SK-N-SH treated with all-trans-retinoic acid at 6 μM for 48 hours (cell line): Measurements from ENCODE around the gene CCNY.

ENCODE experiments used
- ATAC-seq: fragments of 200-7000 bp; cut with Tn5 transposase; 3 replicates; pipeline ENCODE4 v1.9.1; 2020; ENCODE audit warnings: mild to moderate bottlenecking, moderate library complexity
- BACH2 ChIP-seq: fragments of 250-450 bp; sonication (Bioruptor Pico); IDR thresholded peaks from 2 replicates; pipeline ENCODE4 v1.9.0; 2021; ENCODE audit warnings: mild to moderate bottlenecking, borderline replicate concordance
- CREB5 ChIP-seq: fragments of 250-450 bp; sonication (Bioruptor Pico); IDR thresholded peaks from 2 replicates; pipeline ENCODE4 v1.5.1; 2020; ENCODE audit warnings: low read depth, mild to moderate bottlenecking, moderate library complexity
- CSDC2 ChIP-seq: fragments of 250-450 bp; sonication (Bioruptor Pico); IDR thresholded peaks from 2 replicates; pipeline ENCODE4 v1.5.0; 2020; ENCODE audit warnings: mild to moderate bottlenecking, moderate library complexity
- ESRRG ChIP-seq: fragments of 250-450 bp; sonication (Bioruptor Pico); IDR thresholded peaks from 2 replicates; pipeline ENCODE4 v1.6.1; 2021; ENCODE audit warnings: mild to moderate bottlenecking
- GLIS3 ChIP-seq: fragments of 250-450 bp; sonication (Bioruptor Pico); IDR thresholded peaks from 2 replicates; pipeline ENCODE4 v1.5.0; 2020; ENCODE audit warnings: mild to moderate bottlenecking, moderate library complexity
- ISL1 ChIP-seq: fragments of 250-450 bp; sonication (Bioruptor Pico); IDR thresholded peaks from 2 replicates; pipeline ENCODE4 v2.1.2; 2022; ENCODE audit warnings: mild to moderate bottlenecking, moderate library complexity
- OSR1 ChIP-seq: fragments of 250-450 bp; sonication (Bioruptor Pico); IDR thresholded peaks from 2 replicates; pipeline ENCODE4 v1.8.0; 2022; ENCODE audit warnings: moderate library complexity, mild to moderate bottlenecking, inconsistent platforms
- PPARA ChIP-seq: fragments of 250-450 bp; sonication (Bioruptor Pico); IDR thresholded peaks from 2 replicates; pipeline ENCODE4 v1.5.0; 2020; ENCODE audit warnings: mild to moderate bottlenecking, borderline replicate concordance
- SNAI2 ChIP-seq: fragments of 250-450 bp; sonication (Bioruptor Pico); IDR thresholded peaks from 2 replicates; pipeline ENCODE4 v1.5.0; 2020; ENCODE audit warnings: mild to moderate bottlenecking, moderate library complexity
- TCF4 ChIP-seq: fragments of 250-450 bp; sonication (Bioruptor Pico); IDR thresholded peaks from 2 replicates; pipeline ENCODE4 v1.8.0; 2021; ENCODE audit warnings: mild to moderate bottlenecking, moderate library complexity, borderline replicate concordance
- TOX ChIP-seq: fragments of 250-450 bp; sonication (Bioruptor Pico); IDR thresholded peaks from 2 replicates; pipeline ENCODE4 v1.8.0; 2021; ENCODE audit warnings: mild to moderate bottlenecking, moderate library complexity, borderline replicate concordance
- ZC3H10 ChIP-seq: fragments of 250-450 bp; sonication (Bioruptor Pico); IDR thresholded peaks from 2 replicates; pipeline ENCODE4 v1.5.1; 2021; ENCODE audit warnings: mild to moderate bottlenecking, moderate library complexity
- ZFP30 ChIP-seq: fragments of 450-650 bp; formaldehyde crosslinking; IDR thresholded peaks from 2 replicates; pipeline ENCODE4 v1.5.0; 2022; ENCODE audit warnings: mild to moderate bottlenecking, moderate library complexity
- ZNF565 ChIP-seq: fragments of 450-650 bp; formaldehyde crosslinking; conservative IDR thresholded peaks from 2 replicates; pipeline ENCODE4 v1.5.0; 2020; ENCODE audit warnings: low read depth, mild to moderate bottlenecking, moderate library complexity
- ZNF70 ChIP-seq: fragments of 450-650 bp; formaldehyde crosslinking; IDR thresholded peaks from 2 replicates; pipeline ENCODE4 v1.5.0; 2020; ENCODE audit warnings: mild to moderate bottlenecking, moderate library complexity
- ZNF8 ChIP-seq: fragments of 450-650 bp; formaldehyde crosslinking; IDR thresholded peaks from 2 replicates; pipeline ENCODE4 v1.5.0; 2020; ENCODE audit warnings: mild to moderate bottlenecking, moderate library complexity
- TF ChIP-seq, protein P1 (sequence below): fragments of 250-450 bp; sonication (Bioruptor Pico); IDR thresholded peaks from 2 replicates; pipeline ENCODE4 v1.5.0; 2020; ENCODE audit warnings: mild to moderate bottlenecking, moderate library complexity
- TF ChIP-seq, protein P2 (sequence below): fragments of 250-450 bp; sonication (Bioruptor Pico); IDR thresholded peaks from 2 replicates; pipeline ENCODE4 v1.8.0; 2020; ENCODE audit warnings: mild to moderate bottlenecking, moderate library complexity, borderline replicate concordance
- TF ChIP-seq, protein P3 (sequence below): fragments of 250-450 bp; sonication (Bioruptor Pico); IDR thresholded peaks from 2 replicates; pipeline ENCODE4 v1.5.1; 2021; ENCODE audit warnings: mild to moderate bottlenecking, moderate library complexity

The CCNY gene

DNA sequence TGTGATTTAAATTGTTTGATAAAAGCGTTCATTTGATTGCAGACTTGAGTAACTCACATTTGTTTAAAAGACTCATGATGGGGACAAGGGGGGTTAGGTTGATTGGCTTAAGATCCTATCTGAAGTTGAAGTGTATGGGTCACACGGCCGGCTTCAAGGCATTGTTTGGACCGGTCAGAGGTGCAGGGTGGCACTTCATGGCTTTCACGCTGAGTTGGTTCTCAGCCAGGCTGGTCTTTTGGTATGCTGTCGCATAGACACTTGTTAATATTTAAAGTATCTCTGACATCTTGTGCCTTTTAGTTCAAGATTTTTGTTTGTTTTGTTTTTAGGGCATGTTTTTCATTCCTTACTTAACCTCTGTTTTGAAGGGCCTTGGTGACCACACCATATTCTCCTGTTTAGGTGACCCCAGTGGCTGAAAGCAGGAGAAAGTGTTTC, 58.1 kb downstream of the CCNY start:
- no peak for ATAC-seq
- TF ChIP-seq ISL1 (CRISPR knock-in tag) (no peak), PPARA (CRISPR knock-in tag) (no peak), SNAI2 (CRISPR knock-in tag) (no peak)

GRCh38 chr10:35394934-35395333, 58.6 kb downstream of the CCNY start:
- no peak for ATAC-seq
- TF ChIP-seq, protein P1, sequence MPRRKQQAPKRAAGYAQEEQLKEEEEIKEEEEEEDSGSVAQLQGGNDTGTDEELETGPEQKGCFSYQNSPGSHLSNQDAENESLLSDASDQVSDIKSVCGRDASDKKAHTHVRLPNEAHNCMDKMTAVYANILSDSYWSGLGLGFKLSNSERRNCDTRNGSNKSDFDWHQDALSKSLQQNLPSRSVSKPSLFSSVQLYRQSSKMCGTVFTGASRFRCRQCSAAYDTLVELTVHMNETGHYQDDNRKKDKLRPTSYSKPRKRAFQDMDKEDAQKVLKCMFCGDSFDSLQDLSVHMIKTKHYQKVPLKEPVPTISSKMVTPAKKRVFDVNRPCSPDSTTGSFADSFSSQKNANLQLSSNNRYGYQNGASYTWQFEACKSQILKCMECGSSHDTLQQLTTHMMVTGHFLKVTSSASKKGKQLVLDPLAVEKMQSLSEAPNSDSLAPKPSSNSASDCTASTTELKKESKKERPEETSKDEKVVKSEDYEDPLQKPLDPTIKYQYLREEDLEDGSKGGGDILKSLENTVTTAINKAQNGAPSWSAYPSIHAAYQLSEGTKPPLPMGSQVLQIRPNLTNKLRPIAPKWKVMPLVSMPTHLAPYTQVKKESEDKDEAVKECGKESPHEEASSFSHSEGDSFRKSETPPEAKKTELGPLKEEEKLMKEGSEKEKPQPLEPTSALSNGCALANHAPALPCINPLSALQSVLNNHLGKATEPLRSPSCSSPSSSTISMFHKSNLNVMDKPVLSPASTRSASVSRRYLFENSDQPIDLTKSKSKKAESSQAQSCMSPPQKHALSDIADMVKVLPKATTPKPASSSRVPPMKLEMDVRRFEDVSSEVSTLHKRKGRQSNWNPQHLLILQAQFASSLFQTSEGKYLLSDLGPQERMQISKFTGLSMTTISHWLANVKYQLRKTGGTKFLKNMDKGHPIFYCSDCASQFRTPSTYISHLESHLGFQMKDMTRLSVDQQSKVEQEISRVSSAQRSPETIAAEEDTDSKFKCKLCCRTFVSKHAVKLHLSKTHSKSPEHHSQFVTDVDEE: no peak
- no peak for TF ChIP-seq ISL1 (CRISPR knock-in tag)
- TF ChIP-seq CSDC2 (CRISPR knock-in tag): no peak
- TF ChIP-seq, protein P2, sequence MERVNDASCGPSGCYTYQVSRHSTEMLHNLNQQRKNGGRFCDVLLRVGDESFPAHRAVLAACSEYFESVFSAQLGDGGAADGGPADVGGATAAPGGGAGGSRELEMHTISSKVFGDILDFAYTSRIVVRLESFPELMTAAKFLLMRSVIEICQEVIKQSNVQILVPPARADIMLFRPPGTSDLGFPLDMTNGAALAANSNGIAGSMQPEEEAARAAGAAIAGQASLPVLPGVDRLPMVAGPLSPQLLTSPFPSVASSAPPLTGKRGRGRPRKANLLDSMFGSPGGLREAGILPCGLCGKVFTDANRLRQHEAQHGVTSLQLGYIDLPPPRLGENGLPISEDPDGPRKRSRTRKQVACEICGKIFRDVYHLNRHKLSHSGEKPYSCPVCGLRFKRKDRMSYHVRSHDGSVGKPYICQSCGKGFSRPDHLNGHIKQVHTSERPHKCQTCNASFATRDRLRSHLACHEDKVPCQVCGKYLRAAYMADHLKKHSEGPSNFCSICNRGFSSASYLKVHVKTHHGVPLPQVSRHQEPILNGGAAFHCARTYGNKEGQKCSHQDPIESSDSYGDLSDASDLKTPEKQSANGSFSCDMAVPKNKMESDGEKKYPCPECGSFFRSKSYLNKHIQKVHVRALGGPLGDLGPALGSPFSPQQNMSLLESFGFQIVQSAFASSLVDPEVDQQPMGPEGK (CRISPR knock-in tag): no peak
- TF ChIP-seq SNAI2 (CRISPR knock-in tag): no peak
- no peak for TF ChIP-seq ZNF565 (CRISPR knock-in tag)
- no peak for TF ChIP-seq ZC3H10 (CRISPR knock-in tag)
- no peak for TF ChIP-seq CREB5
- no peak for TF ChIP-seq OSR1 (CRISPR knock-in tag)
- no peak for TF ChIP-seq GLIS3 (CRISPR knock-in tag)
- no peak for TF ChIP-seq ESRRG (CRISPR knock-in tag)
- no peak for TF ChIP-seq BACH2 (CRISPR knock-in tag)
- no peak for TF ChIP-seq ZFP30 (CRISPR knock-in tag)
- TF ChIP-seq, protein P3, sequence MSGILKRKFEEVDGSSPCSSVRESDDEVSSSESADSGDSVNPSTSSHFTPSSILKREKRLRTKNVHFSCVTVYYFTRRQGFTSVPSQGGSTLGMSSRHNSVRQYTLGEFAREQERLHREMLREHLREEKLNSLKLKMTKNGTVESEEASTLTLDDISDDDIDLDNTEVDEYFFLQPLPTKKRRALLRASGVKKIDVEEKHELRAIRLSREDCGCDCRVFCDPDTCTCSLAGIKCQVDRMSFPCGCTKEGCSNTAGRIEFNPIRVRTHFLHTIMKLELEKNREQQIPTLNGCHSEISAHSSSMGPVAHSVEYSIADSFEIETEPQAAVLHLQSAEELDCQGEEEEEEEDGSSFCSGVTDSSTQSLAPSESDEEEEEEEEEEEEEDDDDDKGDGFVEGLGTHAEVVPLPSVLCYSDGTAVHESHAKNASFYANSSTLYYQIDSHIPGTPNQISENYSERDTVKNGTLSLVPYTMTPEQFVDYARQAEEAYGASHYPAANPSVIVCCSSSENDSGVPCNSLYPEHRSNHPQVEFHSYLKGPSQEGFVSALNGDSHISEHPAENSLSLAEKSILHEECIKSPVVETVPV (CRISPR knock-in tag): no peak
- TF ChIP-seq ZNF70 (CRISPR knock-in tag): no peak
- TF ChIP-seq TCF4 (CRISPR knock-in tag): no peak

- ATAC-seq: no peak
- TF ChIP-seq TOX (CRISPR knock-in tag) (no peak), ESRRG (CRISPR knock-in tag) (no peak), ZFP30 (CRISPR knock-in tag) (no peak), ZNF565 (CRISPR knock-in tag) (no peak), ZNF8 (CRISPR knock-in tag) (no peak), CREB5 (no peak), ZNF70 (CRISPR knock-in tag) (no peak), SNAI2 (CRISPR knock-in tag) (no peak)
Observed at GRCh38 chr10:35396560-35397434, 60.5 kb downstream of the CCNY start.
